GM21528 (cell line): ENCODE measurements around the gene TRPT1.

ENCODE experiments used
- ATAC-seq: cut with Tn5 transposase; IDR thresholded peaks from one replicate; pipeline ENCODE4 v1.9.1; 2021; ENCODE audit warnings: mild to moderate bottlenecking, moderate library complexity; ENCODE audit not compliant: unreplicated experiment, low FRiP score

Gene TRPT1

DNA sequence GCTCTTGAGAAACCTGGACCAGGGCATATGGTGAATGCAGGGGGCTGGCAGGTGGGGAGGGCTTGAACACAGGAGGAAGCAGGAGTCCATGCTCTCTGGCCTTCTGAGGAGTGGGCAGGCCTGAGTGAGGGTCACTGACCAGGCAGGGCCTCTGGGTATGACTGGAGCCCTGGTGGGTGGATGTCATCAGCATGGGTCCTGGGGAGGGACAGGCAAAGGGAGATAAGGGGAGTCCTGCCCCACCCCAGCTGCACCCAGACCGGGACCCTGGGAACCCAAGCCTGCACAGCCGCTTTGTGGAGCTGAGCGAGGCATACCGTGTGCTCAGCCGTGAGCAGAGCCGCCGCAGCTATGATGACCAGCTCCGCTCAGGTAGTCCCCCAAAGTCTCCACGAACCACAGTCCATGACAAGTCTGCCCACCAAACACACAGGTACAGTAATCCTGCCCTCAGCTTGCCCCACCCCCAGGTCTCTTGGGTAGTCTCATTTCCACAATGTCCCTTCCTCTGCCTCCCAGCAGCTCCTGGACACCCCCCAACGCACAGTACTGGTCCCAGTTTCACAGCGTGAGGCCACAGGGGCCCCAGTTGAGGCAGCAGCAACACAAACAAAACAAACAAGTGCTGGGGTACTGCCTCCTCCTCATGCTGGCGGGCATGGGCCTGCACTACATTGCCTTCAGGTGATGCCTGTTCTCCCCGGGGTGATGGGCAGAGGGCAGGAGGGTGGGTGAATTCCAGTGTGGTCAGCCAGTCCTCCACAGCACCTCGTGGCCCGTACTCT is 6.4 kb upstream of the TRPT1 start:
- no peak for ATAC-seq

DNA sequence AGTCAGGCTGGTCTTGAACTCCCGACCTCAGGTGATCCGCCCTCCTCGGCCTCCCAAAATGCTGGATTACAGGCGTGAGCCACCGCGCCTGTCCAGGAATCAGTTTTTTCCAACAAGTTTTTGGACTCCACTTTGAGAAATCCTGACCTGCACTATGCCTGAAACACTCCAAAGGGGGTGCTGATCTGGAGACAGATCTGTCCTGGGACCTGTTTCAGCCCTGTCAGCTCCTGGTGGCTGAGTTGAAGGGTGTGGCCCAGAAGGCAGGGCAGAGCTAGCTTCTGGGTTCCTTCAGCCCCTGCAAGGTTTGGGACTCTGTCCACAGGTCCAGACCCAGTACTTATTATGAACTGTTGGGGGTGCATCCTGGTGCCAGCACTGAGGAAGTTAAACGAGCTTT is 5.6 kb upstream of the TRPT1 start:
- ATAC-seq, result no peak

DNA sequence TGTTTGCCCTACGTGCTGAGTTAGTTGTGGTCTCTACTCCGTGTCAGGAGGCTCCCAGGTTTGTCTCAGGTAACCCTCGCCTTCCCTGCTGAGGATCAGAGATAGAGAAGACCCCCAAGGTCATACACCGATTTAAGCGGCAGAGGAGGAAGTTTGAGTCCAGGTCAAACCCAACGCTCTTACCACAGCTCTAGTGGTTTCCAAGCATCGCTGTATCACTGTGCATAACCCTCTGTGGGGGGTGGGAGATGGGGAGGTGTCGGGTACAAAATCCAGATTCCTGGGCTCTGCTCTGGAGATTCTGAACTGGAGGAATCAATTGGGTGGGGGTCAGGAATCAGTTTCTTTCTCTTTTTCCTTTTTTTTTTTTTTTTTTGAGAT is 5.0 kb upstream of the TRPT1 start:
- ATAC-seq, result no peak

DNA sequence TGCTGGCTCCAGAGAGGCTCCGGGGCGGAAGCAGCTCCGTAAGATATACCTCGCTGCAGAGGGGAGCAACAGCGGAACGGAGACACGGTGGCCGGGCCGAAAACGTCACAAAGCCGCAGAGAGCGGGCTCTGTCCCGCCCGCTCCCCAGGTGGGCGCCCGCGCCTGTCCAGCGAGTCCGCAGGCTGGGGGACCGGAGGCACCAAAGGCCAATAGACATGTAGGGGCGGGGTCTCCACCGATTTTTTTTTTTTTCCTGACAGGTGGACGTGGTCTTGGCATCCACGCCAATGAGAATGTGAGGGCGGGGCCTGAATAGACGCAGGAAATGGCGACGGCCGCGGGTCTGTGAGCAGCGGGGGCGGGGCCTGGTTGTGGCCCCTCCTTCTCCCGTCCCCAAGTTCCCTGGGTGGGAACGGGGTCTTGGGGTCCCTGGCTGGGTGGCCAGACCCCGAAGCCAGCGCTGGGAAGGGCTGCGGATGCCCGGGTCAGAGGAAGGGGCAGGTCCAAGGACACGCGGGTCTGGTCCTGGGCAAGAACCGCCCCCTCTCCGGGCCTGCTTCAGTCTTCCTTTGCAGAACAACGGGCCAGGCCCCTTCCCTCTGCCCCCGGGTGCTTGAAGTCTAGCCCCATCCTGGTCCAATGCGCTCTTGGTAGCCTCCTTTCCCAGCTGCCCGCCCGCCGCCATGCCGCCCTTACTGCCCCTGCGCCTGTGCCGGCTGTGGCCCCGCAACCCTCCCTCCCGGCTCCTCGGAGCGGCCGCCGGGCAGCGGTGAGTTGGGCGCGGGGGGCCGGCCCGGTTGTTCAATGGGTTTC is 4.4 kb upstream of the TRPT1 start, which contains the start of gene DNAJC4:
Gene DNAJC4 (plus strand): TSS at position 378 of the 814 bp plus-strand sequence. CDS start 307 bp downstream, at position 685.
- peak; percentile 42 for ATAC-seq

DNA sequence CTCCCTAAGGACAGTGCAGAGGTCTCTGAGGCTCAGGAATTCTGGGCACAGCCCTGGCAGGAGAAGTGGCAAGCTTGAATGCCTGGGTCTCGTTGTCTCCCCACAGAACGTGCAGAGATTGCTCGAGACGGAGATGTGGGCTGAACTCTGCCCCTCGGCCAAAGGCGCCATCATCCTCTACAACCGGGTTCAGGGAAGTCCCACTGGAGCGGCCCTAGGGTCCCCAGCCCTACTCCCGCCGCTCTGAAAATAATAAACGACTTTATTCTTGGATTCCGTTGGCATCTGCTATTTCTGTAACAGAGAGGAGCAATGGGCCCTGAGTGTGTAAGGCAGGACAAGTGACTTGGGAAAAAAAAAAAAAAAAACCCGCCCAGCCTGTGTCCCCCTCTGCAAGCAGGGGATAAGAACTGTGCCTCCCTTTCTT is 3.8 kb upstream of the TRPT1 start:
- no peak for ATAC-seq

DNA sequence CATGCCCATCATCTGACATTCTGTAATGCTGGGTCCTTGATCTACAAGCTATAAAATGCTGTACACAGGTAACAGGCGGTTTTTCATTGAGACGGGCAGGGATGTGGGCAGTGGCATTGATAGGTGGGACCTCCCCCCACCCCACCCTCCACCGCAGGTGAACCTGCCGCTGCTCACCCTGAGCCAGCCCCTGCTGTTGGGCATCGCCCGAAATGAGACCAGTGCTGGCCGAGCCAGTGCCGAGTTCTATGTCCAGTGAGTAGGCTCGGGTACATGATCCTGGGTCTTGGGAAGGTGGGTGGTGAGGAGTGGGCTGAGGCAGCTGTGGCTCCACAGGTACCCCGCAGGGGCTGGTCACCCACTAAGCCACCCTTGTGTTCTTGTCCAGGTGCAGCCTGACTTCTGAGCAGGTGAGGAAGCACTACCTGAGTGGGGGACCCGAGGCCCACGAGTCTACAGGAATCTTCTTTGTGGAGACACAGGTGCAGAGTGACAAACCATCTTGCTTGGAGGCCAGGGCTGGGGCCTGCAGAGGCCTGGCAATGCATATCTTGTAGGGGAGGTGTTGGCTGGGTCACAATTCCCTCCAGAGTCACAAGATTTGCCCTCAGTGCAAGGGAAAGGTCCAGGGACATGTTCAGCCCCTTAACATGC is 3.2 kb upstream of the TRPT1 start:
- ATAC-seq, result no peak

DNA sequence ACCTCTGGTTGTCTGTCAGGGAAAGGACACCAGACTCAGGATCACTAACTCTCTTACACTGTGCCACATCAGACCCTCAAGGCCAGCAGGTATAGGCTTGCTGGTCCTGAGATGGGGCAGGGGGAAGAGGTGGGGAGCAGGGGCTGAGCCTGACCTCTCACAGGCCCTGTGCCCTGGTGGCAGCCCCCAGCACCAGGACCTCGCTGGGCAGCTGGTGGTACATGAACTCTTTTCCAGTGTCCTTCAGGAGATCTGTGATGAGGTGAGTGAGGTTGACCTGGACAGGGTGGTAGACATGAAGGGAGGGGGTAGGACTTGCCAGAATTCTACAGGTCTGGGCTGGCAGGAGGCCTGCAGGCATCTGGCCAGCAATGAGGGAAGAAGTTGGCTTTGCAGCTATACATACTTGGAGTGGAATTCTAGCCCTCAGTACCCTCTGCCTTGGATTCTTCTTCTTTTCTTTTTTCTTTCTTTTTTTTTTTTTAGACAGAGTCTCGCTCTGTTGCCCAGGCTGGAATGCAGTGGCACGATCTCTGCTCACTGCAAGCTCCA is 1.5 kb upstream of the TRPT1 start:
- no peak for ATAC-seq

DNA sequence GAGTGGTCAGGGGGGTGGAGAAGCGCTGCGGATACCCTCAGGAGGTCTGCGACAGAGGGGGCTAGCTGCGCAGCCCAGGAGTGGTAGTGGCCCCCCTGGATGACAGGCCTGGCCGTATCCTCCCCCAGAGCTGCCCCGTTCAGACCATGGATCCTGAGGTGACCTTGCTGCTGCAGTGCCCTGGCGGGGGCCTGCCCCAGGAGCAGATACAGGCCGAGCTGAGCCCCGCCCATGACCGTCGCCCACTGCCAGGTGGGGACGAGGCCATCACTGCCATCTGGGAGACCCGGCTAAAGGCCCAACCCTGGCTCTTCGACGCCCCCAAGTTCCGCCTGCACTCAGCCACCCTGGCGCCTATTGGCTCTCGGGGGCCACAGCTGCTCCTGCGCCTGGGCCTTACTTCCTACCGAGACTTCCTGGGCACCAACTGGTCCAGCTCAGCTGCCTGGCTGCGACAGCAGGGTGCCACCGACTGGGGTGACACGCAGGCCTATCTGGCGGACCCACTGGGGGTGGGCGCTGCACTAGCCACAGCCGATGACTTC is 593 bp upstream of the TRPT1 start:
- ATAC-seq, result no peak

DNA sequence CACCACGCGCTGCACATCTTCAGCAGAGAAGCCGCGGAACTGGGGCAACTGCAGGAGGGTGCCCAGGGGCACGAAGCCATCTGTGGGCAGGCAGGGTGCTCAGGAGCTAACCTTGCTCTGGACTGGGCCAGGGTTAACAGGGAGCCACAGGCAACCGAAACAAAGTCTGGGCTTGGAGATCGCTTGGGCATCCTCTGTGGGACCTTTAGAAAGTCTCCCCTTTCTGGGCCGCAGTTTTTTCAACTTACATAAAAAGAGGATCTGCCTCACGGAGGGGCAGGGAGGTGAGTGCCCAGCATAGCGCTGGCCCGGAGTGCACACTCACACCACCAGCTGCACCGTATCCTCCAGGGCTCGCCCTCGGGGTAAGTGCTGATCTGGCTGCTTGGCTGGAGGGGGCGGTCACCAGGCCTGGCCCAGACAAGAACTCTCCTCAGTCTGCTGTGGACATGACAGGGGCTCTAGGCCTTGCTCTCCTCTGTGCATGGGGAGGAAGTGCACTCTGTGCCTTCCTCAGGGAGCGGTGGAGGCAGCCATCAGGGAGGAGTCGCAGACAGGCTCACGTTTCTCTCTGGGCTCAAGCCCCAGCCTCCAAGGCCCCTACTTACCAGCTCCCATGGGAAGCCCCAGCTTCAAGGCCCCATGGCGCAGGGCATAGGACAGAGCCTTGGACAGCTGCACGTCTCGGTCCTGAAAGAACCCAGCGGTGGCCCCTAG is 937 bp downstream of the TRPT1 start:
- ATAC-seq, result no peak

DNA sequence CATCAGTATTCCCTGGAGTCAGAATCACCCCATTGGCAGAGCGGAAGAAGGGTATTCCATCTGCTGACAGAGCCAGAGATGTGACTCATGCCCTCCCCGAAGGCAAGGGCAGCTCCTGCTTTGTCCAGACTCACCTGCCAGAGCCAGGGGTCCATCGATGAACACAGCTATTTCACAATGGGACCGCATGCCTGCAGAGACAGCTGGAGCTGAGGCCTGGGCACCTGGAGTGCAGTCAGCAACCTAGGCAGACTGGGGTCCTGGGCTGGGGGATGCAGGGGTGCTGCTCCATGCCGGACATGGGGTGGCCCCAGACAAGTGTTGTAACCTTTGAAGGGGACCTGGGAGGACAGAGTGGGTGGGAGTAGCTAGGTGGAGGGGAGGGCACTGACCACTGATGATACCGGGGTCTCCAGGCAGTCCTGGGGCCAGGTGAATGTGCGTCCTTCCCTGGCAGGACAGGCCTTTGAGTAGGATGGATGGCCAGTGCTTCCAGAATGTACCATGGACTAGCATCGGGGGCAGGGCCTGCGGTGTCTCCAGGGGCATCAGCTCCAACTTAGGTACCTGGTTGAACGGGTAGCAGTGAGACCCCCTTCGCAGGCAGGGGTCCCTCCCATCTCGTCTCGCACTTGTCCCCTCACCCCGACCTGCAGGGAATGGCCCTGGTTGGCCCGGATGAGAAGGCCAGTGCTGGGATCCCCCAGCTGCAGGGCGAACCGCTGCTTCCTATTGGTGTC is 1.7 kb downstream of the TRPT1 start:
- no peak for ATAC-seq

DNA sequence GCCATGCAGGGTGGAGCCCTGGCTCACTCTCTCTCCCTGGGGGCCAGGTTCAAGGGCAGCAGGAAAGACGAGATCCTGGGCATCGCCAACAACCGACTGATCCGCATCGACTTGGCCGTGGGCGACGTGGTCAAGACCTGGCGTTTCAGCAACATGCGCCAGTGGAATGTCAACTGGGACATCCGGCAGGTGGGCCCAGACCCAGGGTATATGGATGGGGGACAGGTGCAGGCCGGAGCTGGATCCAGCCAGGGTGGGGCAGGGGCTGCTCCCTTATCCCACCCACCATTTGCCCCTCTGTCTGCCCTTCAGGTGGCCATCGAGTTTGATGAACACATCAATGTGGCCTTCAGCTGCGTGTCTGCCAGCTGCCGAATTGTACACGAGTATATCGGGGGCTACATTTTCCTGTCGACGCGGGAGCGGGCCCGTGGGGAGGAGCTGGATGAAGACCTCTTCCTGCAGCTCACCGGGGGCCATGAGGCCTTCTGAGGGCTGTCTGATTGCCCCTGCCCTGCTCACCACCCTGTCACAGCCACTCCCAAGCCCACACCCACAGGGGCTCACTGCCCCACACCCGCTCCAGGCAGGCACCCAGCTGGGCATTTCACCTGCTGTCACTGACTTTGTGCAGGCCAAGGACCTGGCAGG is 2.9 kb downstream of the TRPT1 start:
- no peak for ATAC-seq

DNA sequence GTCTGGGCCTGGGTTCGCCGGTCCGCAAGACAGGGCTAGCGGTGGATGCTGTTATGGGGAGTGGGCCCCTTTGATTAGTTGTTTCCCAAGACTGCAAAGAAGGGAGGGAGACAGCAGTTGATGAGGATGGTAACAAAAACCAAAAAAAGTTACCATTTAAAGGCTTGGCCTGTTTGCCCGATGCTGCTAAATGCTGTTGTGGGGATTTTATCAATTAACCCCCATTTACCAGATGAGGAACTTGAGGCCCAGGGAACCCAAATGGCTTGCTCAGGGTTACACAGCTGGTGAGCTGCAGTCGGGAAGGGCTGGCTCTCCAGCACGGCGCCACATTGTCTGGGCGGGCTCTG is 3.4 kb downstream of the TRPT1 start:
- no peak for ATAC-seq

DNA sequence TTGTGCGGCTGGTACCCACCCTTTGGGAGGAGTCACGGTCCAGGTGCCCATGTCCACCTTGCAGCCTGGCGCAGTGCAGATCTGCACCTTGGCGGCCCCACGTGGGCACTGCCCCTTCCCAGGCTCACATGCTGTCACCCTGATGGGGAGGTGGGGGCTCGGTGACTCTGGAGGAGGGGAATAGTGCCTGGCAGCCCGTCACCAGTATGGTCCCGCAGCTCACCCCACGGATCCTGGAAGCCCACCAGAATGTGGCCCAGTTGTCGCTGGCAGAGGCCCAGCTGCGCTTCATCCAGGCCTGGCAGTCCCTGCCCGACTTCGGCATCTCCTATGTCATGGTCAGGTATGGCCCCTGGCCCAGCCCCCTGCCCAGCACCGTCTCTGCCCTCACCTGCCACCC is 5.2 kb downstream of the TRPT1 start:
- ATAC-seq, result no peak

DNA sequence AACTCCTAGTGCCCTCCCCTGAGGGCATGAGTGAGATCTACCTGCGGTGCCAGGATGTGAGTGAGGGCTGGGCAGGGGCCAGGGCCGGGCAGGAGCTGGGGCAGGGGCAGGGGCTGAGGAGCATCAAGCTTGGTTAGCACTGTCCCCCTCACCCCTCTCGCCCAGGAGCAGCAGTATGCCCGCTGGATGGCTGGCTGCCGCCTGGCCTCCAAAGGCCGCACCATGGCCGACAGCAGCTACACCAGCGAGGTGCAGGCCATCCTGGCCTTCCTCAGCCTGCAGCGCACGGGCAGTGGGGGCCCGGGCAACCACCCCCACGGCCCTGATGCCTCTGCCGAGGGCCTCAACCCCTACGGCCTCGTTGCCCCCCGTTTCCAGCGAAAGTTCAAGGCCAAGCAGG is 5.7 kb downstream of the TRPT1 start:
- ATAC-seq, result no peak

DNA sequence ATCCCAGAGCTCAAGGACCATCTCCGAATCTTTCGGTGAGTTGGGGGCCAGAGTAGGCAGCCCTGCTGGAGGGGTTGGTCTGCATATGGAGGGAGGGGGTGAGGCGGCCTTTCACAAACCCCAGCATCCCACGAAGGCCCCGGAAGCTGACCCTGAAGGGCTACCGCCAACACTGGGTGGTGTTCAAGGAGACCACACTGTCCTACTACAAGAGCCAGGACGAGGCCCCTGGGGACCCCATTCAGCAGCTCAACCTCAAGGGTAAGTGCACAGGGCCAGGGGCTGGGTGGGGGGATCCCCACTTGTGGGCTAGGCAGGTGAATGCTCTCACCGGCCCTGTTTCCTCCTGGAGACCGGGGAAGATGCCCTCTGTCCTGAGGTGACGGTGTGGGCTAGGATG is 6.2 kb downstream of the TRPT1 start:
- no peak for ATAC-seq

DNA sequence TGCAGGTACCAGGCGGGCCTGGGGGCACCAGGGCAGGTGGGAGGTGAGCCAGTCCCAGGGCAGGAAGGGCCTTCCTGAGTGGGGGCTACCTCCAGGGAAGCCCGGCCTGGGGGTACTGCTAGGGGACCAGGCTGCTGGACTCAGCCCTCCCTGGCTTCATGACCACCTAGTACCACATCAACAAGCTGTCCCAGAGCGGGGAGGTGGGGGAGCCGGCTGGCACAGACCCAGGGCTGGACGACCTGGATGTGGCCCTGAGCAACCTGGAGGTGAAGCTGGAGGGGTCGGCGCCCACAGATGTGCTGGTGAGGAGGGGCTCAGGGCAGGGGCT is 6.7 kb downstream of the TRPT1 start:
- no peak for ATAC-seq

DNA sequence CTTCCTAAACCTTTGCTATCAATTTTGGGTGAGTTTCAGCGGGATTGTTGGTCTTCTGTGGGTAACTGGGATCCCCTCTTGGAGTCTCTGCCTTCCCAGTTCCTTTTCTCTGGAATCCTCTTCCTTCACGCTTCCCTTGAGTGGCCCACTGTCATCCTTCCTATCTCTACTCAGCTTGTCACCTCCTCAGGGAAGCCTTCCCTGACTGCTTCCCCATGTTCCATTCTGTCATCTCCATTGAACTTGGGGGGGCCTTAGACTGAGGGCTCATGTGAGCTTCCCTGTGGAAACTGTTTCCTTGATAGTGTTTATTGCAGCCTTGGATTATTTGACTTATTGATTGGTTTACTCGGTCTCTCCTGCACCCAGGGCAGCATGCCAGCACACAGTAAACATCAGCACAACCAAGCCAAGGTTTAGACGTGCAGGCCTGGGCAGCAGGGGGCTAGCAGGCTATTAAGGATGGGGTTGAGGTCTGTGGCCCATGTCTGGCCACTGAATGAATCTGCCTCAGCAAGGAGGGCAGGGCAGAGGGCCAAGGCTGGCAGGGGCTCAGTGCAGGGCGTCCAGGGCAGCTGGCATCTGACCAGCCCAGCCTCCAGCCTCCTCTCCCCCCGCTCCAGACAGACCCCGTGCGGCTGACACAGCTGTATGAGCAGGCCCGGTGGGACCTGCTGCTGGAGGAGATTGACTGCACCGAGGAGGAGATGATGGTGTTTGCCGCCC is 7.2 kb downstream of the TRPT1 start:
- ATAC-seq, result no peak

DNA sequence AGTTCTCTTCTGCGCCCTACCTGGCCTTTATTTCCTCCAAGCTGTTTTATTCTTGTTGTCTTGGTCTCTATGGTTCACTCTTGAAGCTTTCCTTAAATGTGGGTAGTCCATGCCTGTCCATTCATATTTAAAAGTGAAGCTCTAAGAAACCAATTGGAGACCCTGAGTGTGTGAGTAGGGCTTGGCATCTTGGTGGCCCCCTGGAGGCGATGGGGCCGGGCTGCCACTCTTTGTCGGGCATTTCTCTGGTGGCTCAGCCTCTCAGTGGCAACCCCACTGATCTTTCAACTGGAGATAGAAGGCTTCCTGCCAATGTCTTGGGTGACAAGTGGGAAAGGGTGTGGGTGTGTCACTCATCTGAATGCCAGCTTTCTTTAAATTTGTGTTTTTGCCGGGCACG is 9.1 kb downstream of the TRPT1 start:
- ATAC-seq, result no peak
